Activated CD4-positive, alpha-beta T cell treated with anti-CD3 and anti-CD28 coated beads, Interleukin-2, amount 50 U/mL, for 4 hours (primary cell): ENCODE results near the gene CLEC16A.
A peak's percentile ranks its signal among the peaks of the same experiment; 100 is the strongest.

Experiments used
- DNase-seq, 2 experiments: peaks; one replicate each; pipeline ENCODE4 v3.0.0-alpha.2; 2020

The CLEC16A gene

GRCh38 chr16:11088074-11088730 lies 143.8 kb downstream of the CLEC16A start:
- peak; percentile 22 to 31 for DNase-seq

- DNase-seq = no peak
These were observed 144.5 kb downstream of the CLEC16A start for GRCh38 chr16:11088831-11089230.

GRCh38 chr16:11089504-11090124 lies 145.2 kb downstream of the CLEC16A start:
- no peak for DNase-seq

GRCh38 chr16:11090232-11090631 lies 145.9 kb downstream of the CLEC16A start:
- DNase-seq = no peak

GRCh38 chr16:11091021-11091785 lies 146.8 kb downstream of the CLEC16A start:
- DNase-seq = no peak

- no peak for DNase-seq
These were observed 148.6 kb downstream of the CLEC16A start for GRCh38 chr16:11092788-11093571.

GRCh38 chr16:11093572-11094074 lies 149.3 kb downstream of the CLEC16A start:
- DNase-seq = no peak

- DNase-seq = peak; percentile 46 to 66
These were observed 149.9 kb downstream of the CLEC16A start for GRCh38 chr16:11094075-11094856.

- DNase-seq = peak in 1 of 2 experiments; percentile 23
These were observed 150.6 kb downstream of the CLEC16A start for GRCh38 chr16:11094857-11095565.

GRCh38 chr16:11095935-11096334 lies 151.6 kb downstream of the CLEC16A start:
- DNase-seq = no peak

- DNase-seq = no peak
These were observed 152.9 kb downstream of the CLEC16A start for GRCh38 chr16:11097094-11097786.

- DNase-seq = no peak
These were observed 153.4 kb downstream of the CLEC16A start for GRCh38 chr16:11097787-11098167.

- no peak for DNase-seq
These were observed 154.4 kb downstream of the CLEC16A start for GRCh38 chr16:11098601-11099390.

- DNase-seq = no peak
These were observed 155.4 kb downstream of the CLEC16A start for GRCh38 chr16:11099672-11100205.

GRCh38 chr16:11100239-11100750 lies 155.9 kb downstream of the CLEC16A start:
- DNase-seq = no peak

GRCh38 chr16:11101283-11101682 lies 156.9 kb downstream of the CLEC16A start:
- no peak for DNase-seq

GRCh38 chr16:11101695-11102522 lies 157.5 kb downstream of the CLEC16A start:
- no peak for DNase-seq

- no peak for DNase-seq
These were observed 158.1 kb downstream of the CLEC16A start for GRCh38 chr16:11102523-11102898.
